HEK293 (cell line): Measurements from ENCODE around the gene RIPK3.

Source experiments
- CTCF ChIA-PET: fragments of 350-600 bp; formaldehyde crosslinking; extraction: SDS; loops from one replicate; lab custom pipeline; 2021; ENCODE audit warnings: antibody characterized with exemption; lab: Yijun Ruan, JAX
- POLR2A ChIA-PET: fragments of 300-600 bp; formaldehyde crosslinking; extraction: SDS; loops from one replicate; lab custom pipeline; 2020; ENCODE audit warnings: antibody characterized with exemption, inconsistent platforms; lab: Yijun Ruan, JAX
- H3K27ac ChIP-seq: fragments of 200-500 bp; sonication (Bioruptor generic); 2 replicates; pipeline ENCODE4 v1.5.1; 2014; ENCODE audit warnings: low read depth, low read length, control low read depth, inconsistent platforms; ENCODE audit errors: extremely low read depth
- H3K36me3 ChIP-seq, 2 experiments: fragments of 200-500 bp in 1 of 2; sonication (Bioruptor generic) in 1 of 2; 1 replicate in 1 of 2; 2 replicates in 1 of 2; pipeline ENCODE4 v1.5.1; 2014 to 2017; ENCODE audit warnings: inconsistent platforms in 2 of 2, low read length in 2 of 2; ENCODE audit not compliant: control insufficient read depth in 2 of 2, insufficient read depth in 1 of 2
- H3K4me1 ChIP-seq: fragments of 200-500 bp; sonication (Bioruptor generic); 2 replicates; pipeline ENCODE4 v1.5.1; 2014; ENCODE audit warnings: mild to moderate bottlenecking, low read length, inconsistent platforms; ENCODE audit not compliant: control insufficient read depth, insufficient read depth
- H3K4me3 ChIP-seq: 2 replicates; pipeline ENCODE4 v1.5.1; 2011; ENCODE audit warnings: low read depth, mild to moderate bottlenecking, control low read depth, low read length, moderate library complexity
- H3K9me3 ChIP-seq: fragments of 200-500 bp; sonication (Bioruptor generic); 2 replicates; pipeline ENCODE4 v1.5.1; 2014; ENCODE audit warnings: low read depth, low read length, inconsistent platforms; ENCODE audit not compliant: control insufficient read depth, insufficient read depth
- KLF16 ChIP-seq: fragments of 450-650 bp; formaldehyde crosslinking; IDR thresholded peaks from 2 replicates; pipeline ENCODE4 v1.5.1; 2017; ENCODE audit warnings: missing biosample characterization, missing genetic modification characterization
- SALL2 ChIP-seq: fragments of 450-650 bp; formaldehyde crosslinking; IDR thresholded peaks from 2 replicates; pipeline ENCODE4 v1.5.0; 2017; ENCODE audit warnings: missing biosample characterization, mild to moderate bottlenecking, missing genetic modification characterization, borderline replicate concordance
- ZBTB7A ChIP-seq: fragments of 450-650 bp; formaldehyde crosslinking; IDR thresholded peaks from 2 replicates; pipeline ENCODE4 v1.5.1; 2016; ENCODE audit warnings: low read depth, missing biosample characterization, missing genetic modification characterization
- ZFP3 ChIP-seq: fragments of 450-650 bp; formaldehyde crosslinking; IDR thresholded peaks from 2 replicates; pipeline ENCODE4 v1.5.1; 2016; ENCODE audit warnings: low read depth, missing biosample characterization, missing genetic modification characterization
- ZNF571 ChIP-seq: fragments of 450-650 bp; formaldehyde crosslinking; IDR thresholded peaks from 2 replicates; pipeline ENCODE4 v1.5.0; 2017; ENCODE audit warnings: missing biosample characterization, missing genetic modification characterization
- ZNF626 ChIP-seq: fragments of 450-650 bp; sonication (Bioruptor Pico); formaldehyde crosslinking; IDR thresholded peaks from 2 replicates; pipeline ENCODE4 v1.5.1; 2018; ENCODE audit warnings: missing biosample characterization, missing genetic modification characterization, inconsistent platforms
- ZNF629 ChIP-seq: fragments of 450-650 bp; formaldehyde crosslinking; IDR thresholded peaks from 2 replicates; pipeline ENCODE4 v1.5.1; 2017; ENCODE audit warnings: missing biosample characterization, missing genetic modification characterization
- ZNF660 ChIP-seq: fragments of 450-650 bp; IDR thresholded peaks from 2 replicates; pipeline ENCODE4 v1.5.1; 2018; ENCODE audit warnings: missing biosample characterization, mild to moderate bottlenecking, missing genetic modification characterization
- ZNF664 ChIP-seq: fragments of 450-650 bp; formaldehyde crosslinking; IDR thresholded peaks from 2 replicates; pipeline ENCODE4 v1.5.1; 2016; ENCODE audit warnings: missing biosample characterization, missing genetic modification characterization
- ZNF777 ChIP-seq: fragments of 450-650 bp; formaldehyde crosslinking; IDR thresholded peaks from 2 replicates; pipeline ENCODE4 v1.5.1; 2017; ENCODE audit warnings: missing biosample characterization, missing genetic modification characterization, borderline replicate concordance
- ZNF785 ChIP-seq: fragments of 450-650 bp; formaldehyde crosslinking; IDR thresholded peaks from 2 replicates; pipeline ENCODE4 v1.5.1; 2016; ENCODE audit warnings: missing biosample characterization, missing genetic modification characterization
- ZSCAN30 ChIP-seq: fragments of 450-650 bp; IDR thresholded peaks from 2 replicates; pipeline ENCODE4 v1.5.1; 2018; ENCODE audit warnings: missing biosample characterization, mild to moderate bottlenecking, missing genetic modification characterization, moderate library complexity
- TF ChIP-seq, protein P1 (sequence below): fragments of 450-650 bp; formaldehyde crosslinking; IDR thresholded peaks from 2 replicates; pipeline ENCODE4 v1.5.1; 2016; ENCODE audit warnings: missing biosample characterization, missing genetic modification characterization
- TF ChIP-seq, protein P2 (sequence below): fragments of 450-650 bp; formaldehyde crosslinking; IDR thresholded peaks from 2 replicates; pipeline ENCODE4 v1.5.1; 2016; ENCODE audit warnings: missing biosample characterization, missing genetic modification characterization
- TF ChIP-seq, protein P3 (sequence below): fragments of 450-650 bp; formaldehyde crosslinking; IDR thresholded peaks from 2 replicates; pipeline ENCODE4 v1.5.1; 2016; ENCODE audit warnings: missing biosample characterization, missing genetic modification characterization
- TF ChIP-seq, protein P4 (sequence below): fragments of 450-650 bp; formaldehyde crosslinking; IDR thresholded peaks from 2 replicates; pipeline ENCODE4 v1.5.1; 2016; ENCODE audit warnings: missing biosample characterization, missing genetic modification characterization
- TF ChIP-seq, protein P5 (sequence below): IDR thresholded peaks from 2 replicates; pipeline ENCODE4 v1.6.1; 2011; ENCODE audit warnings: mild to moderate bottlenecking, low read depth, low read length, borderline replicate concordance

The RIPK3 gene

DNA sequence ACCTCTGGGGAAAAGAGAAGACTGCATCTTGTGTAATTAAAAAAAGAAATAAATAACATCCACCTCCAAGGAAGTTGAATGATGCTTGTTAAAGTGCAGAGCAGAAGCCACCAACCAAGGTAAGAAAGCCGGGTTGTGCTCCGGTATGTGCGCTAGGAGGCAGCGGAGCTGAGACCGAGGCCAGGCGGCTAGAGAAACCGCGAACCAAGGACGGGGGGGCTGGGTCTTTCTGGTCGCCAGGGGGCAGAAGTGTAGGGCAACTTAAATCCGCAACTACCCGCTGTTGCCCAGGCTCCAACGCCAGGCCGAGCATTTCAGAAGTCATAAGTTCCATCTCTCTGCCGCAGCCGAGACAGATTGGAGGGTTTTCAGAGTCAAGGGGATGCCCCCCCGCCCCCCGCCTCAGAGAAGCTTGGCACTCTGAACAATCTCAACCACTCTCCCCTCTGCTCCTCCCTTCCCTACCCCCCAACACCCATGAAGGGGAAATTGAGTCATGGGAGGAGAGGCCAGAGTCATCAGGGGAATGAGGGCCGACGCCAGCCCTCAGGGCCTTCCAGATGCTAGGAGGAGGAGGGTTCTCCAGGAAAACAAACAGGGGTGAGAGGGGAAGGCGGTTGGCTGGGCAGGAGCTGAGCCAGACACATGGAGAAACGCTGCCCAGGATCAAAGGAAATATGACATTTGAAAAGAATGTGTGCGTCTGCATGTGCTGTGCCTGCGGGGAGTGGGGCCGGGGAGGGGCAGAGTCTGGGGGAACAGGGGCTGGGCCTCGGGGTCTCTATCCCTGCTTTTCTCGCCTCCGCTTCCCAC is 26.0 kb upstream of the RIPK3 start (continued):
- TF ChIP-seq, protein P1, sequence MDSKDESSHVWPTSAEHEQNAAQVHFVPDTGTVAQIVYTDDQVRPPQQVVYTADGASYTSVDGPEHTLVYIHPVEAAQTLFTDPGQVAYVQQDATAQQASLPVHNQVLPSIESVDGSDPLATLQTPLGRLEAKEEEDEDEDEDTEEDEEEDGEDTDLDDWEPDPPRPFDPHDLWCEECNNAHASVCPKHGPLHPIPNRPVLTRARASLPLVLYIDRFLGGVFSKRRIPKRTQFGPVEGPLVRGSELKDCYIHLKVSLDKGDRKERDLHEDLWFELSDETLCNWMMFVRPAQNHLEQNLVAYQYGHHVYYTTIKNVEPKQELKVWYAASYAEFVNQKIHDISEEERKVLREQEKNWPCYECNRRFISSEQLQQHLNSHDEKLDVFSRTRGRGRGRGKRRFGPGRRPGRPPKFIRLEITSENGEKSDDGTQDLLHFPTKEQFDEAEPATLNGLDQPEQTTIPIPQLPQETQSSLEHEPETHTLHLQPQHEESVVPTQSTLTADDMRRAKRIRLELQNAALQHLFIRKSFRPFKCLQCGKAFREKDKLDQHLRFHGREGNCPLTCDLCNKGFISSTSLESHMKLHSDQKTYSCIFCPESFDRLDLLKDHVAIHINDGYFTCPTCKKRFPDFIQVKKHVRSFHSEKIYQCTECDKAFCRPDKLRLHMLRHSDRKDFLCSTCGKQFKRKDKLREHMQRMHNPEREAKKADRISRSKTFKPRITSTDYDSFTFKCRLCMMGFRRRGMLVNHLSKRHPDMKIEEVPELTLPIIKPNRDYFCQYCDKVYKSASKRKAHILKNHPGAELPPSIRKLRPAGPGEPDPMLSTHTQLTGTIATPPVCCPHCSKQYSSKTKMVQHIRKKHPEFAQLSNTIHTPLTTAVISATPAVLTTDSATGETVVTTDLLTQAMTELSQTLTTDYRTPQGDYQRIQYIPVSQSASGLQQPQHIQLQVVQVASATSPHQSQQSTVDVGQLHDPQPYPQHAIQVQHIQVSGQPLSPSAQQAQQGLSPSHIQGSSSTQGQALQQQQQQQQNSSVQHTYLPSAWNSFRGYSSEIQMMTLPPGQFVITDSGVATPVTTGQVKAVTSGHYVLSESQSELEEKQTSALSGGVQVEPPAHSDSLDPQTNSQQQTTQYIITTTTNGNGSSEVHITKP (tag by site-specific recombination), result peak; percentile 78
- TF ChIP-seq KLF16 (tag by site-specific recombination) (peak; percentile 35; the same call in 1 of the 2 replicates), ZNF629 (tag by site-specific recombination) (peak; percentile 69), ZNF785 (tag by site-specific recombination) (peak; percentile 23; the same call in 1 of the 2 replicates)

DNA sequence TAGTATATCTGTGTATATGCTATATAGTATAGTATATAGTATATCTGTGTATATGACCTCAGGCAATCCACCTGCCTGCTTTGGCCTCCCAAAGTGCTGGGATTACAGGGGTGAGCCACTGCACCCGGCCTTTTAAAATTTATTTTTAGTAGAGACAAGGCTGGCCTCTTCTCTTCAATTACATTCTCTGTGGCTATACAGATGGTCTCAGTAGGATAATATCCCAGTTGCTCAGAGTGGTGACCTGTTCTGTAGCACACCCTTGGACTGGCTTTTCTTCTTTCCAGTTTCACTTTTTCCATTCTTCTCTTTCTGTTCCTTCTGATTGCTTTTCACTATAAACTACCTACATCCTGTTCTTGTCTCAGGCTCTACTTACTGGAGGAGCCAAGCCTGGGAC is 25.1 kb upstream of the RIPK3 start:
- no peaks in the 10 kb centered on the region for H3K9me3 ChIP-seq
- POLR2A ChIA-PET, result interaction anchor here (2.3 kb wide), 1 partner anchor 66 kb away, joined by 45 read pairs; the partner anchor contains the start of genes CBLN3 and KHNYN
- H3K4me1 ChIP-seq, result peaks cover 12% of the 10 kb centered on the region
- TF ChIP-seq ZNF777 (tag by site-specific recombination) (no peak), ZNF571 (tag by site-specific recombination) (no peak), SALL2 (tag by site-specific recombination) (no peak), ZFP3 (tag by site-specific recombination) (no peak), ZNF626 (tag by site-specific recombination) (no peak), ZNF660 (no peak)
- TF ChIP-seq, protein P2, sequence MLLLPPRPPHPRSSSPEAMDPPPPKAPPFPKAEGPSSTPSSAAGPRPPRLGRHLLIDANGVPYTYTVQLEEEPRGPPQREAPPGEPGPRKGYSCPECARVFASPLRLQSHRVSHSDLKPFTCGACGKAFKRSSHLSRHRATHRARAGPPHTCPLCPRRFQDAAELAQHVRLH (tag by site-specific recombination), result no peak
- TF ChIP-seq, protein P3, sequence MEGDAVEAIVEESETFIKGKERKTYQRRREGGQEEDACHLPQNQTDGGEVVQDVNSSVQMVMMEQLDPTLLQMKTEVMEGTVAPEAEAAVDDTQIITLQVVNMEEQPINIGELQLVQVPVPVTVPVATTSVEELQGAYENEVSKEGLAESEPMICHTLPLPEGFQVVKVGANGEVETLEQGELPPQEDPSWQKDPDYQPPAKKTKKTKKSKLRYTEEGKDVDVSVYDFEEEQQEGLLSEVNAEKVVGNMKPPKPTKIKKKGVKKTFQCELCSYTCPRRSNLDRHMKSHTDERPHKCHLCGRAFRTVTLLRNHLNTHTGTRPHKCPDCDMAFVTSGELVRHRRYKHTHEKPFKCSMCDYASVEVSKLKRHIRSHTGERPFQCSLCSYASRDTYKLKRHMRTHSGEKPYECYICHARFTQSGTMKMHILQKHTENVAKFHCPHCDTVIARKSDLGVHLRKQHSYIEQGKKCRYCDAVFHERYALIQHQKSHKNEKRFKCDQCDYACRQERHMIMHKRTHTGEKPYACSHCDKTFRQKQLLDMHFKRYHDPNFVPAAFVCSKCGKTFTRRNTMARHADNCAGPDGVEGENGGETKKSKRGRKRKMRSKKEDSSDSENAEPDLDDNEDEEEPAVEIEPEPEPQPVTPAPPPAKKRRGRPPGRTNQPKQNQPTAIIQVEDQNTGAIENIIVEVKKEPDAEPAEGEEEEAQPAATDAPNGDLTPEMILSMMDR (tag by site-specific recombination), result no peak
- TF ChIP-seq, protein P4, sequence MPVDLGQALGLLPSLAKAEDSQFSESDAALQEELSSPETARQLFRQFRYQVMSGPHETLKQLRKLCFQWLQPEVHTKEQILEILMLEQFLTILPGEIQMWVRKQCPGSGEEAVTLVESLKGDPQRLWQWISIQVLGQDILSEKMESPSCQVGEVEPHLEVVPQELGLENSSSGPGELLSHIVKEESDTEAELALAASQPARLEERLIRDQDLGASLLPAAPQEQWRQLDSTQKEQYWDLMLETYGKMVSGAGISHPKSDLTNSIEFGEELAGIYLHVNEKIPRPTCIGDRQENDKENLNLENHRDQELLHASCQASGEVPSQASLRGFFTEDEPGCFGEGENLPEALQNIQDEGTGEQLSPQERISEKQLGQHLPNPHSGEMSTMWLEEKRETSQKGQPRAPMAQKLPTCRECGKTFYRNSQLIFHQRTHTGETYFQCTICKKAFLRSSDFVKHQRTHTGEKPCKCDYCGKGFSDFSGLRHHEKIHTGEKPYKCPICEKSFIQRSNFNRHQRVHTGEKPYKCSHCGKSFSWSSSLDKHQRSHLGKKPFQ (tag by site-specific recombination), result no peak
- no peak overlapping the region for H3K4me3 ChIP-seq
- CTCF ChIA-PET, result interaction anchor here (0.6 to 2.3 kb wide), 26 partner anchors 7 to 123 kb away, joined by 3 to 96 read pairs (median 6); partner anchors contain the start of genes CBLN3, KHNYN, RIPK3 and SDR39U1
- no peak overlapping the region for H3K27ac ChIP-seq
- peaks cover 0 to under 1% of the 10 kb centered on the region in 2 experiments; a peak in 1 of 3 replicates for H3K36me3 ChIP-seq

DNA sequence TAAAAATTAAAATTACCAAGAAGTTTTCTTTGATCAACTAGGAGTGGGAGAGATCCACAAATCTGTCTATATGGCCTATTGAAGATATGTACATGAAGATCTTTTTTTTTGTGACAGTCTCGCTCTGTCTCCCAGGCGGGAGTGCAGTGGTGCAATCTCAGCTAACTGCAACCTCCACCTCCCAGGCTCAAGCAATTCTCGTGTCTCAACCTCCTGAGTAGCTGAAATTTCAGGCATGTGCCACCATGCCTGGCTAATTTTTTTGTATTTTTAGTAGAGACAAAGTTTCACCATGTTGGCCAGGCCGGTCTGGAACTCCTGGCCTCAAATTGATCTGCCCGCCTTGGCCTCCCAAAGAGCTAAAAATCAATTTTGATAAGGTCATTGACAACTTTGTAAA is 23.6 kb upstream of the RIPK3 start:
- POLR2A ChIA-PET, result no interaction called here
- TF ChIP-seq, protein P5, sequence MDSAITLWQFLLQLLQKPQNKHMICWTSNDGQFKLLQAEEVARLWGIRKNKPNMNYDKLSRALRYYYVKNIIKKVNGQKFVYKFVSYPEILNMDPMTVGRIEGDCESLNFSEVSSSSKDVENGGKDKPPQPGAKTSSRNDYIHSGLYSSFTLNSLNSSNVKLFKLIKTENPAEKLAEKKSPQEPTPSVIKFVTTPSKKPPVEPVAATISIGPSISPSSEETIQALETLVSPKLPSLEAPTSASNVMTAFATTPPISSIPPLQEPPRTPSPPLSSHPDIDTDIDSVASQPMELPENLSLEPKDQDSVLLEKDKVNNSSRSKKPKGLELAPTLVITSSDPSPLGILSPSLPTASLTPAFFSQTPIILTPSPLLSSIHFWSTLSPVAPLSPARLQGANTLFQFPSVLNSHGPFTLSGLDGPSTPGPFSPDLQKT, result no peak
- TF ChIP-seq ZBTB7A, result no peak
- TF ChIP-seq ZSCAN30, result no peak
- TF ChIP-seq ZNF664 (tag by site-specific recombination), result no peak

More for the DNA sequence above, 23.6 kb upstream of the RIPK3 start:
- no peak overlapping the region for H3K27ac ChIP-seq
- peaks cover 12% of the 10 kb centered on the region for H3K4me1 ChIP-seq
- H3K9me3 ChIP-seq, result no peaks in the 10 kb centered on the region
- H3K4me3 ChIP-seq, result no peak overlapping the region
- CTCF ChIA-PET, result interaction anchor here (0.7 to 3.4 kb wide), 4 partner anchors 26 to 354 kb away, joined by 3 to 41 read pairs (median 14); partner anchors contain the start of genes CBLN3 and KHNYN
- no peaks in the 10 kb centered on the region for H3K36me3 ChIP-seq
